HUES6 (cell line): ENCODE data around the gene STK32B.

ENCODE experiments used
- H3K27ac ChIP-seq: 2 replicates; pipeline ENCODE4 v1.7.0; 2013; ENCODE audit warnings: low read depth, mild to moderate bottlenecking, low read length, inconsistent platforms
- H3K27me3 ChIP-seq: 2 replicates; pipeline ENCODE4 v1.6.1; 2013; ENCODE audit warnings: low read length; ENCODE audit not compliant: control insufficient read depth, insufficient read depth
- H3K36me3 ChIP-seq: 2 replicates; pipeline ENCODE4 v1.6.1; 2013; ENCODE audit warnings: low read length; ENCODE audit not compliant: control insufficient read depth, insufficient read depth
- H3K4me1 ChIP-seq: 2 replicates; pipeline ENCODE4 v1.6.1; 2013; ENCODE audit warnings: low read length; ENCODE audit not compliant: control insufficient read depth, insufficient read depth
- H3K4me3 ChIP-seq: 2 replicates; pipeline ENCODE4 v1.5.1; 2013; ENCODE audit warnings: low read depth, low read length
- H3K9ac ChIP-seq: one replicate; pipeline ENCODE4 v1.6.1; 2013; ENCODE audit warnings: mild to moderate bottlenecking, low read length
- H3K9me3 ChIP-seq: 2 replicates; pipeline ENCODE4 v1.6.1; 2013; ENCODE audit warnings: low read depth, low read length; ENCODE audit not compliant: control insufficient read depth, insufficient read depth

Gene STK32B

GRCh38 chr4:5041699-5042098 lies 9.6 kb upstream of the STK32B start:
- H3K9ac ChIP-seq, result no peak overlapping the region
- no peak overlapping the region for H3K4me3 ChIP-seq
- peaks cover 3% of the 10 kb centered on the region; the same call in 1 of the 2 replicates for H3K9me3 ChIP-seq
- H3K27me3 ChIP-seq, result no peaks in the 10 kb centered on the region
- H3K27ac ChIP-seq, result no peak overlapping the region
- H3K4me1 ChIP-seq, result no peaks in the 10 kb centered on the region
- H3K36me3 ChIP-seq, result no peaks in the 10 kb centered on the region

GRCh38 chr4:5043579-5043978 lies 7.7 kb upstream of the STK32B start:
- Histone ChIP-seq H3K4me1 (no peaks in the 10 kb centered on the region), H3K27ac (no peak overlapping the region), H3K4me3 (no peak overlapping the region), H3K36me3 (no peaks in the 10 kb centered on the region), H3K9ac (no peak overlapping the region), H3K27me3 (no peaks in the 10 kb centered on the region), H3K9me3 (peaks cover 3% of the 10 kb centered on the region; the same call in 1 of the 2 replicates)

GRCh38 chr4:5044341-5044740 lies 6.9 kb upstream of the STK32B start:
- H3K4me3 ChIP-seq, result no peak overlapping the region
- H3K9me3 ChIP-seq, result peaks cover 3% of the 10 kb centered on the region; the same call in 1 of the 2 replicates
- no peaks in the 10 kb centered on the region for H3K27me3 ChIP-seq
- no peak overlapping the region for H3K27ac ChIP-seq
- no peak overlapping the region for H3K9ac ChIP-seq
- H3K36me3 ChIP-seq, result no peaks in the 10 kb centered on the region
- H3K4me1 ChIP-seq, result no peaks in the 10 kb centered on the region

- H3K4me3 ChIP-seq, result no peak overlapping the region
- peaks cover 3% of the 10 kb centered on the region; the same call in 1 of the 2 replicates for H3K9me3 ChIP-seq
- H3K36me3 ChIP-seq, result no peaks in the 10 kb centered on the region
- H3K27me3 ChIP-seq, result no peaks in the 10 kb centered on the region
- H3K27ac ChIP-seq, result no peak overlapping the region
- no peak overlapping the region for H3K9ac ChIP-seq
- H3K4me1 ChIP-seq, result no peaks in the 10 kb centered on the region
Measured at GRCh38 chr4:5045097-5045496, 6.2 kb upstream of the STK32B start.

- no peak overlapping the region for H3K4me3 ChIP-seq
- 0 out of 2 replicates have a peak, but pooled peaks cover 7% of the 10 kb centered on the region for H3K4me1 ChIP-seq
- no peak overlapping the region for H3K9ac ChIP-seq
- H3K27me3 ChIP-seq, result peaks cover 31% of the 10 kb centered on the region
- peaks cover 3% of the 10 kb centered on the region; the same call in 1 of the 2 replicates for H3K9me3 ChIP-seq
- no peak overlapping the region for H3K27ac ChIP-seq
- H3K36me3 ChIP-seq, result no peaks in the 10 kb centered on the region
Measured at GRCh38 chr4:5048721-5049120, 2.6 kb upstream of the STK32B start.

GRCh38 chr4:5050520-5051277 lies 581 bp upstream of the STK32B start:
- 0 out of 2 replicates have a peak, but pooled peaks cover 7% of the 10 kb centered on the region for H3K4me1 ChIP-seq
- H3K27ac ChIP-seq, result no peak overlapping the region
- peaks cover 45% of the 10 kb centered on the region for H3K27me3 ChIP-seq
- no peaks in the 10 kb centered on the region for H3K36me3 ChIP-seq
- peak overlapping the region; percentile 49 for H3K9ac ChIP-seq
- H3K9me3 ChIP-seq, result peaks cover 3% of the 10 kb centered on the region; the same call in 1 of the 2 replicates
- peak overlapping the region; percentile 62 for H3K4me3 ChIP-seq

GRCh38 chr4:5052204-5052702 lies 973 bp downstream of the STK32B start:
- no peak overlapping the region for H3K27ac ChIP-seq
- peak overlapping the region; percentile 49 for H3K9ac ChIP-seq
- no peaks in the 10 kb centered on the region for H3K9me3 ChIP-seq
- peak overlapping the region; percentile 62 for H3K4me3 ChIP-seq
- H3K27me3 ChIP-seq, result peaks cover 45% of the 10 kb centered on the region
- no peaks in the 10 kb centered on the region for H3K36me3 ChIP-seq
- H3K4me1 ChIP-seq, result 0 out of 2 replicates have a peak, but pooled peaks cover 7% of the 10 kb centered on the region

- Histone ChIP-seq H3K27ac (no peak overlapping the region), H3K27me3 (peaks cover 45% of the 10 kb centered on the region), H3K4me3 (peak overlapping the region; percentile 62; the same call in 1 of the 2 replicates), H3K36me3 (no peaks in the 10 kb centered on the region), H3K4me1 (0 out of 2 replicates have a peak, but pooled peaks cover 7% of the 10 kb centered on the region), H3K9me3 (no peaks in the 10 kb centered on the region), H3K9ac (no peak overlapping the region)
Measured at GRCh38 chr4:5052726-5053425, 1.6 kb downstream of the STK32B start.

GRCh38 chr4:5054532-5054931 lies 3.3 kb downstream of the STK32B start:
- H3K27ac ChIP-seq, result no peak overlapping the region
- H3K4me3 ChIP-seq, result no peak overlapping the region
- H3K27me3 ChIP-seq, result peaks cover 45% of the 10 kb centered on the region
- no peak overlapping the region for H3K9ac ChIP-seq
- H3K4me1 ChIP-seq, result 0 out of 2 replicates have a peak, but pooled peaks cover 7% of the 10 kb centered on the region
- H3K36me3 ChIP-seq, result no peaks in the 10 kb centered on the region
- H3K9me3 ChIP-seq, result no peaks in the 10 kb centered on the region

- no peak overlapping the region for H3K4me3 ChIP-seq
- peaks cover 45% of the 10 kb centered on the region for H3K27me3 ChIP-seq
- no peaks in the 10 kb centered on the region for H3K36me3 ChIP-seq
- no peak overlapping the region for H3K9ac ChIP-seq
- 0 out of 2 replicates have a peak, but pooled peaks cover 7% of the 10 kb centered on the region for H3K4me1 ChIP-seq
- no peaks in the 10 kb centered on the region for H3K9me3 ChIP-seq
- no peak overlapping the region for H3K27ac ChIP-seq
Measured at GRCh38 chr4:5055411-5055810, 4.1 kb downstream of the STK32B start.

- peaks cover 24% of the 10 kb centered on the region for H3K9me3 ChIP-seq
- H3K27me3 ChIP-seq, result no peaks in the 10 kb centered on the region
- H3K27ac ChIP-seq, result no peak overlapping the region
- H3K4me1 ChIP-seq, result no peaks in the 10 kb centered on the region
- no peaks in the 10 kb centered on the region for H3K36me3 ChIP-seq
- no peak overlapping the region for H3K9ac ChIP-seq
- H3K4me3 ChIP-seq, result no peak overlapping the region
Measured at GRCh38 chr4:5066101-5066500, 14.8 kb downstream of the STK32B start.
